ENCODE measurements around the gene AP4S1.

The AP4S1 gene

GRCh38 chr14:31139301-31139847, 113.9 kb downstream of the AP4S1 start:
- no peak for DNase-seq

- DNase-seq, result no peak
Measured at GRCh38 chr14:31142455-31143087, 117.1 kb downstream of the AP4S1 start.

All from NCI-H526 treated with DMSO at 0.1 percent for 48 hours (cell line).